Transverse colon (tissue), 4 donors: ENCODE data around the gene PPM1H.

ENCODE experiments used
- CTCF ChIP-seq, 5 experiments: fragments of 200-600 bp in 3 of 5; fragments of 450-650 bp in 2 of 5; sonication (generic) in 3 of 5; IDR thresholded peaks; 1 replicate in 2 of 5; 2 replicates in 3 of 5; pipeline ENCODE4 v1.5.1; 2016 to 2017; ENCODE audit warnings: antibody characterized with exemption in 5 of 5, inconsistent platforms in 3 of 5, mild to moderate bottlenecking in 2 of 5, moderate library complexity in 1 of 5
- EP300 ChIP-seq: sonication (generic); formaldehyde crosslinking; IDR thresholded peaks from one replicate; pipeline ENCODE4 v1.6.1; 2017; ENCODE audit warnings: antibody characterized with exemption, low read depth
- POLR2A ChIP-seq: fragments of 450-650 bp; IDR thresholded peaks from one replicate; pipeline ENCODE4 v1.6.1; 2016; ENCODE audit warnings: antibody characterized with exemption, mild to moderate bottlenecking, moderate library complexity
- POLR2AphosphoS5 ChIP-seq, 3 donors: sonication (generic); formaldehyde crosslinking; IDR thresholded peaks; one replicate each; pipeline ENCODE4 v1.6.1; 2016; ENCODE audit warnings: antibody characterized with exemption in 3 of 3

DNA sequence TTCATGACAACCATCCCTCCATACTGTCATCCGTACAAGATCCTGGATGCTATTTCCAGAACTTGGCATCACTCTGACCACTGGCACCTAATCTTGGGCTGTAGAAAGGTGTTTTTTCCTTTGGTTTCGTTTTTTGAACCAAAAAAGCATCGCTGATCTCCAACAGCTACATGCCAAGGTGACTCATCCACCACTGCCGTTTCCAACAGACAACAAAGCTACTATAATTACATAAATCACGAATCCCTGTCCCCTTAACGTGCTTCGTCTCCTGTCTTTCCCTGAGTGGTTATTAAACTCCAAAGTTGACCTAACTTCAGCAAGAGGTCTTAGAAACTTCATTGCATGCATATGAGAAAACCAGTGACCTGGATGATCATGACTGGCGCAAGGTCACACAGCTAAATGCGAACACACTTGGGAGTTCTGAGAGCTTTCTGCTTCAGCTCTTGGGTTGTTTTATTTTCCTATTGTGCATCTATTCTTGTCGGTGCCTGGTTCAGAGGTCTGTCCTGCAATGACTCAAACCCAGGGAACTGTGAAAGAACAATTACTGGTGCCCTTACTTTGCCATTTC, 99.9 kb downstream of the PPM1H start:
- no peak for TF ChIP-seq POLR2A
- TF ChIP-seq POLR2AphosphoS5 (IDR thresholded peaks at IDR 0.05), result no peak
- no peak for TF ChIP-seq CTCF (IDR thresholded peaks at IDR 0.05)
- TF ChIP-seq EP300, result no peak
